Measurements from ENCODE around the gene GREB1. TPM values are rescaled to one million over a fixed set of nuclear protein-coding genes. Genes with fewer than 3 reads are reported as not detected.
A peak's percentile ranks its signal among the peaks of the same experiment; 100 is the strongest.

GREB1 gene
- total RNA-seq, 1 experiment from 2014 or later, result 16.5 TPM

DNA sequence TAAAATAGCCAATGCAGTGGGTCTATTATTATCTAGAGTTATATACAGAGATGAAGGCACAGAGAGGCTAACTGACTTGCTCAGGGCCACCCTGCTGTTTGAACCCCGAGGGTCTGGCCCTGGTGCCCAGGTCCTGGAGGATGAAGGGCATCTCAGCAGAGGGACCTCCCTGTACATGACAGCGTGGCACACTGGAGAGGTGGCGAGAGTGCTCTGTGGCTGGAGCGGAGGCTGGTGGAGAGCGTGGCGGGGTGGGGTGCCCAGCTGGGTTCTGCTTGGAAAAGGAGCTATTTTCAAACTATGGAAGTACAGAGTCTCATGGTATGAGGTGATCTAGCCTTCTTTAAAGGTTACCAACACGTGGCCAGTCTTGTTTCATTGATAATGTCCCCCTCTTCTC, 35.8 kb downstream of the GREB1 start:
- Mint-ChIP-seq H3K27ac (peak overlapping the region in 2 of 3 experiments; percentile 69 to 95; a peak in 3 of 7 replicates), H3K4me1 (peaks cover 21 to 24% of the 10 kb centered on the region in 2 experiments), H3K36me3 (ENCODE audit: insufficient read depth in 1 of 3, low read depth in 3 of 3) (peaks cover 0 to 2% (median 2%) of the 10 kb centered on the region in 3 experiments; a peak in 3 of 7 replicates), H3K9me3 (no peaks in the 10 kb centered on the region), H3K4me3 (no peak overlapping the region), H3K27me3 (ENCODE audit: low read depth) (peaks cover 3% of the 10 kb centered on the region; the same call in 1 of the 2 replicates)
- no peaks in the 10 kb centered on the region for H4K20me1 ChIP-seq (ENCODE audit: control insufficient read depth, insufficient read depth, insufficient read length)
- no peak overlapping the region for H3K4ac ChIP-seq (ENCODE audit: low read depth, low read length)
- H3K23me2 ChIP-seq (ENCODE audit: insufficient read length, low read depth, low read length, poor library complexity, severe bottlenecking), result no peaks in the 10 kb centered on the region
- H2AK5ac ChIP-seq (ENCODE audit: insufficient read length, low read length), result no peak overlapping the region
- no peak overlapping the region for H3K56ac ChIP-seq (ENCODE audit: insufficient read length, low read depth, low read length)
- no peaks in the 10 kb centered on the region for H3K27me3 ChIP-seq (ENCODE audit: insufficient read depth, low read length)
- H3K23ac ChIP-seq (ENCODE audit: insufficient read length, low read depth, low read length), result no peak overlapping the region
- no peak overlapping the region for H2AFZ ChIP-seq (ENCODE audit: low read length)
- H2BK20ac ChIP-seq (ENCODE audit: low read depth, low read length, poor library complexity, severe bottlenecking), result no peak overlapping the region
- H3K9ac ChIP-seq (ENCODE audit: extremely low read depth, insufficient read length, low read length), result no peak overlapping the region
- H3K9me3 ChIP-seq (ENCODE audit: control insufficient read depth, low read depth, low read length), result no peaks in the 10 kb centered on the region
- DNase-seq, result no peak
- no peak overlapping the region for H3K27ac ChIP-seq (ENCODE audit: insufficient read length, low read depth, low read length)
- TF ChIP-seq, protein P1, sequence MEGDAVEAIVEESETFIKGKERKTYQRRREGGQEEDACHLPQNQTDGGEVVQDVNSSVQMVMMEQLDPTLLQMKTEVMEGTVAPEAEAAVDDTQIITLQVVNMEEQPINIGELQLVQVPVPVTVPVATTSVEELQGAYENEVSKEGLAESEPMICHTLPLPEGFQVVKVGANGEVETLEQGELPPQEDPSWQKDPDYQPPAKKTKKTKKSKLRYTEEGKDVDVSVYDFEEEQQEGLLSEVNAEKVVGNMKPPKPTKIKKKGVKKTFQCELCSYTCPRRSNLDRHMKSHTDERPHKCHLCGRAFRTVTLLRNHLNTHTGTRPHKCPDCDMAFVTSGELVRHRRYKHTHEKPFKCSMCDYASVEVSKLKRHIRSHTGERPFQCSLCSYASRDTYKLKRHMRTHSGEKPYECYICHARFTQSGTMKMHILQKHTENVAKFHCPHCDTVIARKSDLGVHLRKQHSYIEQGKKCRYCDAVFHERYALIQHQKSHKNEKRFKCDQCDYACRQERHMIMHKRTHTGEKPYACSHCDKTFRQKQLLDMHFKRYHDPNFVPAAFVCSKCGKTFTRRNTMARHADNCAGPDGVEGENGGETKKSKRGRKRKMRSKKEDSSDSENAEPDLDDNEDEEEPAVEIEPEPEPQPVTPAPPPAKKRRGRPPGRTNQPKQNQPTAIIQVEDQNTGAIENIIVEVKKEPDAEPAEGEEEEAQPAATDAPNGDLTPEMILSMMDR (conservative IDR thresholded peaks at IDR 0.05), result no peak
- H3K4me1 ChIP-seq (ENCODE audit: insufficient read depth, low read length), result peaks cover 6% of the 10 kb centered on the region; the same call in 1 of the 2 replicates
- H3K18ac ChIP-seq (ENCODE audit: insufficient read length, low read depth, low read length), result no peak overlapping the region
- no peak overlapping the region for H3K4me2 ChIP-seq (ENCODE audit: insufficient read depth, insufficient read length, low read length)
- H4K8ac ChIP-seq (replicated peaks; ENCODE audit: insufficient read length, low read depth, low read length), result no peak overlapping the region
- no peak overlapping the region for H4K5ac ChIP-seq (ENCODE audit: insufficient read length, low read depth, low read length)
- no peak overlapping the region for H4K91ac ChIP-seq (ENCODE audit: insufficient read length, low read depth, low read length)
- no peak overlapping the region for H2BK5ac ChIP-seq (ENCODE audit: insufficient read length, low read length)
- H3K79me1 ChIP-seq (ENCODE audit: insufficient read depth, low read depth, low read length, poor library complexity, severe bottlenecking), result no peaks in the 10 kb centered on the region
- H3K14ac ChIP-seq (ENCODE audit: insufficient read depth, low read length), result no peak overlapping the region
- no peak overlapping the region for H2BK15ac ChIP-seq (ENCODE audit: low read depth, low read length)
- no peak overlapping the region for H2BK120ac ChIP-seq (ENCODE audit: low read depth, low read length, poor library complexity, severe bottlenecking)
- no peak overlapping the region for H3T11ph ChIP-seq (ENCODE audit: low read length)
- no peak overlapping the region for H2BK12ac ChIP-seq (ENCODE audit: insufficient read length, low read depth, low read length)
- H3K79me2 ChIP-seq (ENCODE audit: insufficient read depth, low read length), result no peaks in the 10 kb centered on the region
- WGBS (ENCODE audit: extremely low coverage, insufficient read length, low lambda C conversion rate), result no CpG with 5 or more reads among the region's 7 CpGs
